OCI-LY1 (cell line): Measurements from ENCODE around the gene LATS2.
"Not testable (repeated sequence)": the region's sequence is repeated elsewhere in the genome, so short reads cannot be mapped to it uniquely, and the experiment has no call there.

Experiments
- H2AFZ ChIP-seq: fragments of 200-600 bp; sonication (generic), shearing (Covaris generic); 2 replicates; pipeline ENCODE4 v1.6.0; 2014; ENCODE audit warnings: antibody characterized with exemption, mild to moderate bottlenecking, low read length
- H3F3A ChIP-seq: fragments of 200-600 bp; sonication (generic), shearing (Covaris generic); 2 replicates; pipeline ENCODE4 v1.6.0; 2014; ENCODE audit warnings: mild to moderate bottlenecking, antibody characterized with exemption, low read length, moderate library complexity; ENCODE audit not compliant: insufficient read depth
- H3K27ac ChIP-seq: fragments of 200-600 bp; sonication (generic); 2 replicates; pipeline ENCODE4 v1.5.1; 2014; ENCODE audit warnings: low read length, mixed run types, mild to moderate bottlenecking, low read depth; ENCODE audit not compliant: poor library complexity, severe bottlenecking
- H3K27me3 ChIP-seq: fragments of 200-600 bp; sonication (generic); 2 replicates; pipeline ENCODE4 v1.6.0; 2014; ENCODE audit warnings: antibody characterized with exemption, mild to moderate bottlenecking, low read length, moderate library complexity; ENCODE audit not compliant: insufficient read depth
- H3K36me3 ChIP-seq: fragments of 200-600 bp; sonication (generic); 2 replicates; pipeline ENCODE4 v1.6.1; 2014; ENCODE audit warnings: mild to moderate bottlenecking, antibody characterized with exemption, low read length, moderate library complexity, mixed read lengths; ENCODE audit not compliant: insufficient read depth
- H3K4me1 ChIP-seq: fragments of 200-600 bp; sonication (generic); 2 replicates; pipeline ENCODE4 v1.5.1; 2014; ENCODE audit warnings: mild to moderate bottlenecking, low read length, moderate library complexity; ENCODE audit not compliant: insufficient read depth, severe bottlenecking
- H3K4me2 ChIP-seq: fragments of 200-600 bp; sonication (generic), shearing (Covaris generic); 2 replicates; pipeline ENCODE4 v1.6.1; 2014; ENCODE audit warnings: low read length
- H3K4me3 ChIP-seq: fragments of 200-600 bp; sonication (generic); 2 replicates; pipeline ENCODE4 v1.5.1; 2014; ENCODE audit warnings: low read length, low read depth, mild to moderate bottlenecking, mixed read lengths; ENCODE audit not compliant: poor library complexity, severe bottlenecking
- H3K79me2 ChIP-seq: fragments of 200-600 bp; shearing (Covaris generic); 2 replicates; pipeline ENCODE4 v1.6.1; 2016; ENCODE audit warnings: mixed run types, low read length, mixed read lengths; ENCODE audit not compliant: insufficient read depth
- H3K9ac ChIP-seq: fragments of 200-600 bp; sonication (generic), shearing (Covaris generic); 2 replicates; pipeline ENCODE4 v1.6.1; 2014; ENCODE audit warnings: mild to moderate bottlenecking, low read length, mixed read lengths
- H3K9me2 ChIP-seq: fragments of 200-600 bp; sonication (generic), shearing (Covaris generic); 2 replicates; pipeline ENCODE4 v1.6.1; 2014; ENCODE audit warnings: low read depth, mild to moderate bottlenecking, low read length, mixed read lengths
- H3K9me3 ChIP-seq: fragments of 200-600 bp; shearing (Covaris generic); 2 replicates; pipeline ENCODE4 v1.6.1; 2014; ENCODE audit warnings: low read length, mixed read lengths
- H4K20me1 ChIP-seq: fragments of 200-600 bp; sonication (generic), shearing (Covaris generic); 2 replicates; pipeline ENCODE4 v1.6.0; 2016; ENCODE audit warnings: mild to moderate bottlenecking, low read length; ENCODE audit not compliant: insufficient read depth
- EZH2 ChIP-seq: fragments of 200-600 bp; sonication (generic), shearing (Covaris generic); IDR thresholded peaks from 2 replicates; pipeline ENCODE4 v1.8.0; 2017; ENCODE audit warnings: borderline replicate concordance, mixed run types, mild to moderate bottlenecking, antibody characterized with exemption, low read length, moderate library complexity, mixed read lengths
- TF ChIP-seq, protein P1 (sequence below): fragments of 200-600 bp; sonication (generic), shearing (Covaris generic); IDR thresholded peaks from 2 replicates; pipeline ENCODE4 v1.5.1; 2017; ENCODE audit warnings: mild to moderate bottlenecking, antibody characterized with exemption, low read length, moderate library complexity, mixed read lengths

LATS2 gene

DNA sequence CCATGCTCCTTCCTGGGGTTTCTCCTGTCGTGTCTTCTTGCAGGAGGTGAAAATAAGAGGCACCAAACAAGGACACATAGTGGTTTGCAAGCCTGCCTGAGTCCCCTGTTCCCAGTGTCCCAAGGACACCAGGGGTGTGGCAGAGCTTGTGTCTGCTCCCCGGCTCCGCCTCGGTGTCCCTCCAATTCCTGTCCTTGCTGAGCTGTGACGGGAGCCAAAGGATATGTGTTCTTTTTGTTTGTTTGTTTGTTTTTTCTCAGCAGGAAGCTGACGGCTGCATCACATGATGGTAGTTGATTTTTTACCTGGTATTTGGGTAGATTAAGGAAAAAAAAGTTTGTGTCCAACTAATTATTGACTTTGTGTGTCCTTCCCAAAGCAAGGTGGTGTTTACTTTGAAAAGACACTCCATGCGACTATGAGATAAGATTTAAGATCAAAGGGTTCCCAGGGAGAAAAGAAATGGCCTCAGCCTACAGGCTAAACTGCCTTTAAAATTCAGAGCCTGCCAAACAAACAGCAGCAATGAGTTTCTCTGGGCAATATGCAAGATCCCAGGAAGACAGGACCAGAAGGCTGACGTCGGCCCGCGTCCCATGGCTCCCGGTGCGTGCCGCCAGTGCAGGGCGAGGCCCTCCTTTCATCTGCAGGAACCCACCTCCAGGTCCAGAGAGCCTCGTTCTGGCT, 108.0 kb downstream of the LATS2 start:
- Histone ChIP-seq H3F3A (no peaks in the 10 kb centered on the region), H3K79me2 (no peaks in the 10 kb centered on the region), H3K4me2 (no peak overlapping the region), H3K9me2 (no peaks in the 10 kb centered on the region), H2AFZ (no peak overlapping the region), H3K36me3 (no peaks in the 10 kb centered on the region), H3K4me1 (no peaks in the 10 kb centered on the region), H3K27ac (no peak overlapping the region), H3K9ac (no peak overlapping the region), H3K4me3 (no peak overlapping the region), H3K27me3 (no peaks in the 10 kb centered on the region), H4K20me1 (no peaks in the 10 kb centered on the region), H3K9me3 (no peaks in the 10 kb centered on the region)
- TF ChIP-seq, protein P1, sequence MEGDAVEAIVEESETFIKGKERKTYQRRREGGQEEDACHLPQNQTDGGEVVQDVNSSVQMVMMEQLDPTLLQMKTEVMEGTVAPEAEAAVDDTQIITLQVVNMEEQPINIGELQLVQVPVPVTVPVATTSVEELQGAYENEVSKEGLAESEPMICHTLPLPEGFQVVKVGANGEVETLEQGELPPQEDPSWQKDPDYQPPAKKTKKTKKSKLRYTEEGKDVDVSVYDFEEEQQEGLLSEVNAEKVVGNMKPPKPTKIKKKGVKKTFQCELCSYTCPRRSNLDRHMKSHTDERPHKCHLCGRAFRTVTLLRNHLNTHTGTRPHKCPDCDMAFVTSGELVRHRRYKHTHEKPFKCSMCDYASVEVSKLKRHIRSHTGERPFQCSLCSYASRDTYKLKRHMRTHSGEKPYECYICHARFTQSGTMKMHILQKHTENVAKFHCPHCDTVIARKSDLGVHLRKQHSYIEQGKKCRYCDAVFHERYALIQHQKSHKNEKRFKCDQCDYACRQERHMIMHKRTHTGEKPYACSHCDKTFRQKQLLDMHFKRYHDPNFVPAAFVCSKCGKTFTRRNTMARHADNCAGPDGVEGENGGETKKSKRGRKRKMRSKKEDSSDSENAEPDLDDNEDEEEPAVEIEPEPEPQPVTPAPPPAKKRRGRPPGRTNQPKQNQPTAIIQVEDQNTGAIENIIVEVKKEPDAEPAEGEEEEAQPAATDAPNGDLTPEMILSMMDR: no peak
- no peak for TF ChIP-seq EZH2

DNA sequence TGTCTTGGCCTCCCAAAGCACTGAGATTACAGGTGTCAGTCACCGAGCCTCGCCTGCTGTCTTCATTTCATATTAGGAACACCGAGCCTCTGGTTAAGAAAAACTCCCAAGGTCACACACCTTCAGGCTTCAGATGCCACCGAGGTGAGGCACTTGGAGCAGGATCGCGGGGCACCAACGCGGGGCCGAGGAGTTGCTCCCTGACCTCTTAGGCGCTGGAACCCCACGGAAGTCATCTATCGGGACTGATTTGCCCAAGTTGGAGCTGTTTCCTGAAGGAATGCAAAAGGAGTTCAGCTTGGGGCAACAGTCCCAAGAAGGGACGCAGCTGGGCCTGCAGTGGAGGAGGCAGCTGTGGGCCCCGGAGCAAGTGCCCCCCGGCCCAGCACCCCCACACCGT, 108.5 kb downstream of the LATS2 start:
- Histone ChIP-seq H2AFZ (no peak overlapping the region), H3K9ac (no peak overlapping the region), H3K27ac (no peak overlapping the region), H4K20me1 (no peaks in the 10 kb centered on the region), H3K36me3 (no peaks in the 10 kb centered on the region), H3K9me2 (no peaks in the 10 kb centered on the region), H3F3A (no peaks in the 10 kb centered on the region), H3K27me3 (no peaks in the 10 kb centered on the region), H3K4me2 (no peak overlapping the region), H3K9me3 (no peaks in the 10 kb centered on the region), H3K79me2 (no peaks in the 10 kb centered on the region), H3K4me1 (no peaks in the 10 kb centered on the region), H3K4me3 (no peak overlapping the region)
- TF ChIP-seq, protein P1: no peak
- TF ChIP-seq EZH2: no peak

- not testable (repeated sequence) for H3K4me3 ChIP-seq, H3K9me3 ChIP-seq, H3K27ac ChIP-seq, H3K9me2 ChIP-seq, H3F3A ChIP-seq, H3K27me3 ChIP-seq, H3K79me2 ChIP-seq, H3K4me2 ChIP-seq, H3K36me3 ChIP-seq, H3K9ac ChIP-seq, H3K4me1 ChIP-seq, H2AFZ ChIP-seq, H4K20me1 ChIP-seq
These were observed 113.4 kb downstream of the LATS2 start for GRCh38 chr13:20948001-20948400.

DNA sequence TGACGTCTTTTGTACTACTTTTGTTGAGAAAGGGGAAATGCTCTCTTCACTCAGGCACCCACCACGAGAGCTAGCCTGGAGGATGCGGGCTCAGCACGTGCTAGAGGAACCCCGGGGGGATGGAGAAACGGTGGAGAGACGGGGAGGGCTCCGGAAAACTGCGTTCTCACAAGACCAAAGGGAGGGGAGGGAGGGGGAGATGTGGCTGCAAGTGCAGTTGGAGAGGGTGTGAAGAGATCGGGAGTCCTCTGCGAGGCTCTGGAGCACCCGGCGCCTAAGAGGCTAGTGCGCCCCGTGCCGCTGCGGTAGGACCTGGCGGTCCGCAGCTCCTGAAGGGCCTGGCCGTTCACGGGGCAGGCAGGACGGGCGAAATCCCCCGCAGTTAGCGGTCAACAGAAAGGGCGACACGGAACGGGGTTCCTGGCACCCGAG, 115.4 kb downstream of the LATS2 start:
- Histone ChIP-seq H3K9ac (no peak overlapping the region), H3K9me2 (no peaks in the 10 kb centered on the region), H3K79me2 (no peaks in the 10 kb centered on the region), H3K4me3 (no peak overlapping the region), H3F3A (no peaks in the 10 kb centered on the region), H3K4me2 (no peak overlapping the region), H3K4me1 (no peaks in the 10 kb centered on the region), H4K20me1 (no peaks in the 10 kb centered on the region), H2AFZ (no peak overlapping the region), H3K27me3 (no peaks in the 10 kb centered on the region), H3K36me3 (no peaks in the 10 kb centered on the region), H3K27ac (no peak overlapping the region), H3K9me3 (no peaks in the 10 kb centered on the region)
- TF ChIP-seq EZH2: no peak
- TF ChIP-seq, protein P1: no peak
